K562 (cell line): ENCODE results near the gene FDX2. TPM values are rescaled to one million over a fixed set of nuclear protein-coding genes. Genes with fewer than 3 reads are reported as not detected.

Source experiments
- CBFA2T2 ChIP-seq: fragments of 450-650 bp; conservative IDR thresholded peaks from 2 replicates; pipeline ENCODE4 v1.6.1; 2017; ENCODE audit warnings: mild to moderate bottlenecking
- COPS2 ChIP-seq: fragments of 450-650 bp; conservative IDR thresholded peaks from 2 replicates; pipeline ENCODE4 v1.6.1; 2016; ENCODE audit warnings: mild to moderate bottlenecking, moderate library complexity
- GTF2F1 ChIP-seq: IDR thresholded peaks from 2 replicates; pipeline ENCODE4 v1.6.1; 2011; ENCODE audit warnings: low read depth, low read length, improper control_type of control experiment
- PCBP2 ChIP-seq: fragments of 200-400 bp; formaldehyde crosslinking; IDR thresholded peaks from 2 replicates; pipeline ENCODE4 v1.6.1; 2018; ENCODE audit warnings: low read length, low read depth, mild to moderate bottlenecking, moderate library complexity; ENCODE audit not compliant: poor library complexity, severe bottlenecking
- TAF9B ChIP-seq: fragments of 450-650 bp; IDR thresholded peaks from 2 replicates; pipeline ENCODE4 v1.6.1; 2018; ENCODE audit warnings: mild to moderate bottlenecking; ENCODE audit not compliant: partially characterized antibody
- ZC3H4 ChIP-seq: sonication (generic); formaldehyde crosslinking; IDR thresholded peaks from 2 replicates; pipeline ENCODE4 v1.9.0; 2021; ENCODE audit warnings: missing genetic modification reagents, borderline replicate concordance
- ZNF316 ChIP-seq: fragments of 450-650 bp; IDR thresholded peaks from 2 replicates; pipeline ENCODE4 v1.6.1; 2016
- ZNF431 ChIP-seq: sonication (generic); formaldehyde crosslinking; IDR thresholded peaks from 2 replicates; pipeline ENCODE4 v1.8.0; 2022; ENCODE audit warnings: mild to moderate bottlenecking, missing genetic modification reagents
- polyA plus RNA-seq, 8 experiments: library from polyadenylated mRNA; depleted of rRNA in 4 of 8; stranded (reverse) in 5 of 8; unstranded in 3 of 8; fragments of >200 nt; fragmentation: Nextera tagmentation in 2 of 8; fragmentation: Illumina TruSeq in 1 of 8; extraction: Ambion mirVana in 2 of 8; extraction: Trizol in 1 of 8; gene quantifications; 2 replicates each; pipeline versions ENCODE4 v1.2.1 to v1.2.3, GENCODE V29; 2011 to 2014; ENCODE audit warnings: inconsistent platforms in 1 of 8, missing spikeins in 1 of 8
- total RNA-seq, 7 experiments: library from RNA; depleted of rRNA in 6 of 7; stranded (reverse); fragments of >200 nt in 6 of 7; fragmentation: Illumina TruSeq in 2 of 7; extraction: Trizol in 2 of 7; gene quantifications; 2 replicates each; pipeline versions ENCODE4 v1.2.1 to v1.2.3, GENCODE V29; 2011 to 2021; ENCODE audit warnings: low replicate concordance in 1 of 7
- TF ChIP-seq, protein P1 (sequence below): fragments of 450-650 bp; IDR thresholded peaks from 2 replicates; pipeline ENCODE4 v1.6.1; 2016; ENCODE audit warnings: low read depth
- TF ChIP-seq, protein P2 (sequence below): fragments of 450-650 bp; IDR thresholded peaks from 2 replicates; pipeline ENCODE4 v1.6.1; 2016; ENCODE audit warnings: mild to moderate bottlenecking
- TF ChIP-seq, protein P3 (sequence below): fragments of 250-450 bp; sonication (Bioruptor Pico); IDR thresholded peaks from 2 replicates; pipeline ENCODE4 v1.8.0; 2021; ENCODE audit warnings: borderline replicate concordance, mild to moderate bottlenecking, moderate library complexity; ENCODE audit not compliant: poor library complexity, severe bottlenecking
- TF ChIP-seq, protein P4 (sequence below): conservative IDR thresholded peaks from 2 replicates; pipeline ENCODE4 v1.6.1; 2011; ENCODE audit warnings: low read depth, mild to moderate bottlenecking, low read length; ENCODE audit not compliant: control insufficient read depth

The FDX2 gene
- total and polyA plus RNA-seq, 9 of the 15 experiments (the other 6 are each of a cell fraction or from before 2014, with no cell fraction given): 2.5 to 49.8 (median 29.7) TPM

DNA sequence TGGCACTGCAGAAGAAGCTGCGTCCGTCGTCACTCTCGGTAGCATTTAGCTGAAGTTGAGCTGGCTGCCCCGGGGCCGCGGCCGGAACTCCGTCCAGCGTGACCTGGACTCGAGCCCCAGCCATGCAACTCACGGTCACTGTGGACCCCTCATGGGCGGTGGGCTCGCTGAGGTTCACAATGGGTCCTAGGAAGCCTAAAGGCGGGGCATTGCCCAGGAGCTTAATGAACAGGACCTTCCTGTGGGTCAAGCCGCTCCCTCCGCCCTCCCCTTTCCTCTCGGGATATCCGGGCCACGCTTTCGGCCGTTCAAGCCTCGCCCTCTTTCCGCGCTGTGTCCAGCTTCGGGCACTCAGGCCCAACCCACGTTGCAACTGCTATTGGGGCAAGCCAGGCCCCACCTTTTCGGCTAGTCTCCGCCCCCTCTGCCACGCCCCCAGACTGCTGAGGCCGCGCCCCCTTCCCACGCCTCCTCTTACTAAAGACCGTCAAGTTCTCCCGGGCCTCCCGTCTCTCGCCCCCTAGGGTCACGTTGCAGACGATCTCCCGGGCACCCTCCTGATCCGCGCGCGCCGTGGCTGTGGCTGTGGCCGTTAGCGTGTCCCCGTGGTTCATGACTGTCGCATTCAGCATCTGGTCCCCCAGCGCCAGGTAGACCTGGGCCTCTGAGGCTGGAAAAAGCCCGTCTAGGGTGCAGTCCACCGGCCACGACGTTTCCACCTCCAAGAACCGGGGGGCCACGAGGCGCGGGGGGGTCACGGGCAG is 19.0 kb upstream of the FDX2 start (continued):
- TF ChIP-seq, protein P1, sequence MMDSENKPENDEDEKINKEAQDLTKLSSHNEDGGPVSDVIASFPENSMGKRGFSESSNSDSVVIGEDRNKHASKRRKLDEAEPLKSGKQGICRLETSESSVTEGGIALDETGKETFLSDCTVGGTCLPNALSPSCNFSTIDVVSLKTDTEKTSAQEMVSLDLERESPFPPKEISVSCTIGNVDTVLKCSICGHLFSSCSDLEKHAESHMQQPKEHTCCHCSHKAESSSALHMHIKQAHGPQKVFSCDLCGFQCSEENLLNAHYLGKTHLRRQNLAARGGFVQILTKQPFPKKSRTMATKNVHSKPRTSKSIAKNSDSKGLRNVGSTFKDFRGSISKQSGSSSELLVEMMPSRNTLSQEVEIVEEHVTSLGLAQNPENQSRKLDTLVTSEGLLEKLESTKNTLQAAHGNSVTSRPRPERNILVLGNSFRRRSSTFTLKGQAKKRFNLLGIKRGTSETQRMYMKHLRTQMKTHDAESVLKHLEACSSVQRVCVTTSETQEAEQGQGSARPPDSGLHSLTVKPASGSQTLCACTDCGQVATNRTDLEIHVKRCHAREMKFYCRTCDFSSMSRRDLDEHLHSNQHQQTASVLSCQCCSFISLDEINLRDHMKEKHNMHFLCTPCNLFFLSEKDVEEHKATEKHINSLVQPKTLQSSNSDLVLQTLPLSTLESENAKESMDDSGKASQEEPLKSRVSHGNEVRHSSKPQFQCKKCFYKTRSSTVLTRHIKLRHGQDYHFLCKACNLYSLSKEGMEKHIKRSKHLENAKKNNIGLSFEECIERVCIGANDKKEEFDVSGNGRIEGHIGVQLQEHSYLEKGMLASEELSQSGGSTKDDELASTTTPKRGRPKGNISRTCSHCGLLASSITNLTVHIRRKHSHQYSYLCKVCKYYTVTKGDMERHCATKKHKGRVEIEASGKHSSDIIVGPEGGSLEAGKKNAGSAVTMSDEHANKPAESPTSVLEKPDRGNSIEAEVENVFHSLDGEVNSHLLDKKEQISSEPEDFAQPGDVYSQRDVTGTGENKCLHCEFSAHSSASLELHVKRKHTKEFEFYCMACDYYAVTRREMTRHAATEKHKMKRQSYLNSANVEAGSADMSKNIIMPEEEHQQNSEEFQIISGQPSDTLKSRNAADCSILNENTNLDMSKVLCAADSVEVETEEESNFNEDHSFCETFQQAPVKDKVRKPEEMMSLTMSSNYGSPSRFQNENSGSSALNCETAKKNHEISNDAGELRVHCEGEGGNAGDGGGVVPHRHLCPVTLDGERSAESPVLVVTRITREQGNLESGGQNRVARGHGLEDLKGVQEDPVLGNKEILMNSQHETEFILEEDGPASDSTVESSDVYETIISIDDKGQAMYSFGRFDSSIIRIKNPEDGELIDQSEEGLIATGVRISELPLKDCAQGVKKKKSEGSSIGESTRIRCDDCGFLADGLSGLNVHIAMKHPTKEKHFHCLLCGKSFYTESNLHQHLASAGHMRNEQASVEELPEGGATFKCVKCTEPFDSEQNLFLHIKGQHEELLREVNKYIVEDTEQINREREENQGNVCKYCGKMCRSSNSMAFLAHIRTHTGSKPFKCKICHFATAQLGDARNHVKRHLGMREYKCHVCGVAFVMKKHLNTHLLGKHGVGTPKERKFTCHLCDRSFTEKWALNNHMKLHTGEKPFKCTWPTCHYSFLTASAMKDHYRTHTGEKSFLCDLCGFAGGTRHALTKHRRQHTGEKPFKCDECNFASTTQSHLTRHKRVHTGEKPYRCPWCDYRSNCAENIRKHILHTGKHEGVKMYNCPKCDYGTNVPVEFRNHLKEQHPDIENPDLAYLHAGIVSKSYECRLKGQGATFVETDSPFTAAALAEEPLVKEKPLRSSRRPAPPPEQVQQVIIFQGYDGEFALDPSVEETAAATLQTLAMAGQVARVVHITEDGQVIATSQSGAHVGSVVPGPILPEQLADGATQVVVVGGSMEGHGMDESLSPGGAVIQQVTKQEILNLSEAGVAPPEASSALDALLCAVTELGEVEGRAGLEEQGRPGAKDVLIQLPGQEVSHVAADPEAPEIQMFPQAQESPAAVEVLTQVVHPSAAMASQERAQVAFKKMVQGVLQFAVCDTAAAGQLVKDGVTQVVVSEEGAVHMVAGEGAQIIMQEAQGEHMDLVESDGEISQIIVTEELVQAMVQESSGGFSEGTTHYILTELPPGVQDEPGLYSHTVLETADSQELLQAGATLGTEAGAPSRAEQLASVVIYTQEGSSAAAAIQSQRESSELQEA: no peak
- no peak for TF ChIP-seq TAF9B
- no peak for TF ChIP-seq ZC3H4
- TF ChIP-seq COPS2: no peak
- no peak for TF ChIP-seq ZNF431 (CRISPR knock-in tag)
- TF ChIP-seq CBFA2T2: no peak
- TF ChIP-seq, protein P2, sequence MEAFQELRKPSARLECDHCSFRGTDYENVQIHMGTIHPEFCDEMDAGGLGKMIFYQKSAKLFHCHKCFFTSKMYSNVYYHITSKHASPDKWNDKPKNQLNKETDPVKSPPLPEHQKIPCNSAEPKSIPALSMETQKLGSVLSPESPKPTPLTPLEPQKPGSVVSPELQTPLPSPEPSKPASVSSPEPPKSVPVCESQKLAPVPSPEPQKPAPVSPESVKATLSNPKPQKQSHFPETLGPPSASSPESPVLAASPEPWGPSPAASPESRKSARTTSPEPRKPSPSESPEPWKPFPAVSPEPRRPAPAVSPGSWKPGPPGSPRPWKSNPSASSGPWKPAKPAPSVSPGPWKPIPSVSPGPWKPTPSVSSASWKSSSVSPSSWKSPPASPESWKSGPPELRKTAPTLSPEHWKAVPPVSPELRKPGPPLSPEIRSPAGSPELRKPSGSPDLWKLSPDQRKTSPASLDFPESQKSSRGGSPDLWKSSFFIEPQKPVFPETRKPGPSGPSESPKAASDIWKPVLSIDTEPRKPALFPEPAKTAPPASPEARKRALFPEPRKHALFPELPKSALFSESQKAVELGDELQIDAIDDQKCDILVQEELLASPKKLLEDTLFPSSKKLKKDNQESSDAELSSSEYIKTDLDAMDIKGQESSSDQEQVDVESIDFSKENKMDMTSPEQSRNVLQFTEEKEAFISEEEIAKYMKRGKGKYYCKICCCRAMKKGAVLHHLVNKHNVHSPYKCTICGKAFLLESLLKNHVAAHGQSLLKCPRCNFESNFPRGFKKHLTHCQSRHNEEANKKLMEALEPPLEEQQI: no peak
- TF ChIP-seq PCBP2: no peak
- TF ChIP-seq GTF2F1: no peak
- TF ChIP-seq, protein P3, sequence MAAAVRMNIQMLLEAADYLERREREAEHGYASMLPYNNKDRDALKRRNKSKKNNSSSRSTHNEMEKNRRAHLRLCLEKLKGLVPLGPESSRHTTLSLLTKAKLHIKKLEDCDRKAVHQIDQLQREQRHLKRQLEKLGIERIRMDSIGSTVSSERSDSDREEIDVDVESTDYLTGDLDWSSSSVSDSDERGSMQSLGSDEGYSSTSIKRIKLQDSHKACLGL: no peak
- TF ChIP-seq ZNF316: no peak
- TF ChIP-seq, protein P4, sequence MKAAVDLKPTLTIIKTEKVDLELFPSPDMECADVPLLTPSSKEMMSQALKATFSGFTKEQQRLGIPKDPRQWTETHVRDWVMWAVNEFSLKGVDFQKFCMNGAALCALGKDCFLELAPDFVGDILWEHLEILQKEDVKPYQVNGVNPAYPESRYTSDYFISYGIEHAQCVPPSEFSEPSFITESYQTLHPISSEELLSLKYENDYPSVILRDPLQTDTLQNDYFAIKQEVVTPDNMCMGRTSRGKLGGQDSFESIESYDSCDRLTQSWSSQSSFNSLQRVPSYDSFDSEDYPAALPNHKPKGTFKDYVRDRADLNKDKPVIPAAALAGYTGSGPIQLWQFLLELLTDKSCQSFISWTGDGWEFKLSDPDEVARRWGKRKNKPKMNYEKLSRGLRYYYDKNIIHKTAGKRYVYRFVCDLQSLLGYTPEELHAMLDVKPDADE: 0 out of 2 replicates have a peak, but pooled peaks have one; percentile 35
